Liver (tissue), 3 donors: ENCODE measurements around the gene TLE4.

ENCODE experiments used
- TAF1 ChIP-seq: conservative IDR thresholded peaks from 2 replicates; pipeline ENCODE4 v1.6.1; 2016; ENCODE audit warnings: antibody characterized with exemption, mild to moderate bottlenecking
- TF ChIP-seq, protein P1 (sequence below): fragments of 150-350 bp; IDR thresholded peaks from 2 replicates; pipeline ENCODE4 v1.5.1; 2017; ENCODE audit warnings: improper control_type of control experiment, low read depth, low read length; ENCODE audit not compliant: missing input control
- donor health status: healthy.
- donor health status: healthy.

DNA sequence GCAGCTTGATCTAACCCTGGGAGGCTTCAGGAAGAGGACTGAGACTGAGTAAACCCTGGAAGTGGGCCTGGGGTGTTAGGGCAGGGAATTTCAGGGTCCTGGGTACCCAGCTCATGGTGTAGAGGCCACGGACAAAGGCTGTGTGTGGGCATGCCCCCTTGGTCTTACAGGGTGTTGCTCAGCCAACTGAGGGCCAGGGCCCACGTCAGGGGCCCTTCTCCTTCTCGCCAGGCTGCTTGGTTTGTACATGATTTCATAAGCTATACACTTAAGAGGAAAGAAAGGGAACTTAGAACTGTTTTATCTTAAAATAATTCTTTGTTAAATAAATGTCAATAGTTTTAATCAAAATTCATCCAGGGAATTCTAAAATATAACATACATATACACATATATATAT is 95.4 kb downstream of the TLE4 start:
- TF ChIP-seq TAF1: no peak
- TF ChIP-seq, protein P1, sequence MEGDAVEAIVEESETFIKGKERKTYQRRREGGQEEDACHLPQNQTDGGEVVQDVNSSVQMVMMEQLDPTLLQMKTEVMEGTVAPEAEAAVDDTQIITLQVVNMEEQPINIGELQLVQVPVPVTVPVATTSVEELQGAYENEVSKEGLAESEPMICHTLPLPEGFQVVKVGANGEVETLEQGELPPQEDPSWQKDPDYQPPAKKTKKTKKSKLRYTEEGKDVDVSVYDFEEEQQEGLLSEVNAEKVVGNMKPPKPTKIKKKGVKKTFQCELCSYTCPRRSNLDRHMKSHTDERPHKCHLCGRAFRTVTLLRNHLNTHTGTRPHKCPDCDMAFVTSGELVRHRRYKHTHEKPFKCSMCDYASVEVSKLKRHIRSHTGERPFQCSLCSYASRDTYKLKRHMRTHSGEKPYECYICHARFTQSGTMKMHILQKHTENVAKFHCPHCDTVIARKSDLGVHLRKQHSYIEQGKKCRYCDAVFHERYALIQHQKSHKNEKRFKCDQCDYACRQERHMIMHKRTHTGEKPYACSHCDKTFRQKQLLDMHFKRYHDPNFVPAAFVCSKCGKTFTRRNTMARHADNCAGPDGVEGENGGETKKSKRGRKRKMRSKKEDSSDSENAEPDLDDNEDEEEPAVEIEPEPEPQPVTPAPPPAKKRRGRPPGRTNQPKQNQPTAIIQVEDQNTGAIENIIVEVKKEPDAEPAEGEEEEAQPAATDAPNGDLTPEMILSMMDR: no peak
